GM19463 (cell line): ENCODE data around the gene MLLT10.

Experiments used
- ATAC-seq: cut with Tn5 transposase; IDR thresholded peaks from one replicate; pipeline ENCODE4 v1.9.1; 2021; ENCODE audit warnings: mild to moderate bottlenecking, moderate library complexity; ENCODE audit not compliant: unreplicated experiment

MLLT10 gene

GRCh38 chr10:21758696-21759095 is 224.7 kb downstream of the MLLT10 start:
- ATAC-seq: no peak

- no peak for ATAC-seq
Observed at GRCh38 chr10:21759232-21759631, 225.2 kb downstream of the MLLT10 start.

- ATAC-seq: no peak
Observed at GRCh38 chr10:21760332-21760731, 226.3 kb downstream of the MLLT10 start.

- no peak for ATAC-seq
Observed at GRCh38 chr10:21764466-21765189, 230.6 kb downstream of the MLLT10 start.

- ATAC-seq: no peak
Observed at GRCh38 chr10:21769041-21769440, 235.0 kb downstream of the MLLT10 start.

- ATAC-seq: no peak
Observed at GRCh38 chr10:21771219-21771618, 237.2 kb downstream of the MLLT10 start.

GRCh38 chr10:21776883-21777282 is 242.9 kb downstream of the MLLT10 start:
- ATAC-seq: no peak

- ATAC-seq: no peak
Observed at GRCh38 chr10:21791276-21791675, 257.2 kb downstream of the MLLT10 start.
